CD1c-positive myeloid dendritic cell (primary cell): Measurements from ENCODE around the gene RIPOR2.
"Not testable (repeated sequence)": the region's sequence is repeated elsewhere in the genome, so short reads cannot be mapped to it uniquely, and the experiment has no call there.

ENCODE experiments used
- DNase-seq: peaks from one replicate; pipeline ENCODE4 v3.0.0-alpha.2; 2016; ENCODE audit errors: extremely low spot score

The RIPOR2 gene

GRCh38 chr6:24807584-24807983, 128.2 kb downstream of the RIPOR2 start:
- no peak for DNase-seq

- DNase-seq = no peak
Observed at GRCh38 chr6:24802271-24803059, 133.3 kb downstream of the RIPOR2 start.

GRCh38 chr6:24799541-24799915, 136.2 kb downstream of the RIPOR2 start:
- no peak for DNase-seq

- DNase-seq = no peak
Observed at GRCh38 chr6:24798740-24799540, 136.8 kb downstream of the RIPOR2 start, which contains the start of gene ARMH2. Gene ARMH2 (minus strand): TSS chr6:24798917. CDS start chr6:24798857, 60 bp downstream.

- no peak for DNase-seq
Observed at GRCh38 chr6:24797596-24798216, 138.1 kb downstream of the RIPOR2 start.

GRCh38 chr6:24796616-24797290, 139.0 kb downstream of the RIPOR2 start:
- DNase-seq = no peak

- no peak for DNase-seq
Observed at GRCh38 chr6:24795106-24795505, 140.7 kb downstream of the RIPOR2 start.

- no peak for DNase-seq
Observed at GRCh38 chr6:24788031-24788665, 147.6 kb downstream of the RIPOR2 start.

GRCh38 chr6:24780206-24780605, 155.6 kb downstream of the RIPOR2 start:
- no peak for DNase-seq

GRCh38 chr6:24779416-24780016, 156.2 kb downstream of the RIPOR2 start:
- DNase-seq = no peak

GRCh38 chr6:24778878-24779277, 156.9 kb downstream of the RIPOR2 start:
- no peak for DNase-seq

- no peak for DNase-seq
Observed at GRCh38 chr6:24778121-24778520, 157.6 kb downstream of the RIPOR2 start.

GRCh38 chr6:24777227-24777626, 158.5 kb downstream of the RIPOR2 start:
- DNase-seq = no peak

GRCh38 chr6:24775520-24776058, 160.2 kb downstream of the RIPOR2 start:
- DNase-seq = peak; percentile 27

GRCh38 chr6:24774696-24775519, 160.9 kb downstream of the RIPOR2 start, which contains the start of gene GMNN:
Gene GMNN (plus strand): TSS chr6:24774937. CDS start chr6:24777247, 2,310 bp downstream.
- peak; percentile 99 for DNase-seq

GRCh38 chr6:24768361-24768760, 167.4 kb downstream of the RIPOR2 start:
- DNase-seq = no peak

GRCh38 chr6:24766680-24767462, 168.9 kb downstream of the RIPOR2 start:
- DNase-seq = peak; percentile 79

- not testable (repeated sequence) for DNase-seq
Observed at GRCh38 chr6:24765968-24766367, 169.8 kb downstream of the RIPOR2 start.
